ENCODE measurements around the gene ELMO3. TPM values are rescaled to one million over a fixed set of nuclear protein-coding genes. Genes with fewer than 3 reads are reported as not detected.

ELMO3 gene
- total RNA-seq, 2 experiments from 2014 or later = 7.6 to 7.8 TPM

DNA sequence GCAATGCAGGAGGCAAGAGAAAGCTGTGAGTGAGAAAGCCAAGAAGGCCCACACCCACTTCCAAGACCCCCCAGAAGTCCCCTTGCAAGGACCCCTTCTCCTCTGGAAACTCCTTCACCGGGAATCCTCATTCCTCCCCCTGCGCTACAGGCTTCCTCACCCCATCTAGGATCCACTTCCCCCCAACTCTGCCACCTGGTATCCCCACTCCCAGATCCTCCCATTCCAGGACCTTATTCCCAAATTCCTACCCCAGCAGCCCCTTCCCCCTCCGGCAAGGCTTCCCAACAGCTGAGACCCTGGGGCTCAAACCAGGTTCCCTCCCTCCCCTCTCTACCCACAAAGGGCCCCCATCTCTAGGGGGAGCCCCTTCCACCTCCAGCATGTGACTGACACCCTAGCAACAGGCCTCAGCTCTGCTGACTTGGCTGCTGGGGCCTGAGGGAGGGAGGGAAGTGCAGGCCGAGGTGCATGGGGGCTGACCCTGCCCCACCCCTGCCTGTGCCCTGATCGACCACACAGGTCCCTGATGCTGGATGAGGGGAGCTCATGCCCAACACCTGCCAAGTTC, 32.2 kb upstream of the ELMO3 start:
- no peaks in the 10 kb centered on the region for H4K20me1 ChIP-seq (ENCODE audit: insufficient read depth, low read length)
- no peaks in the 10 kb centered on the region for H3K9me3 ChIP-seq (ENCODE audit: low read length)
- CTCF ChIA-PET (ENCODE audit: unreplicated experiment) = no interaction called here
- BruUV-seq (replicated peaks) = no TSS peak
- TF ChIP-seq, protein P1, sequence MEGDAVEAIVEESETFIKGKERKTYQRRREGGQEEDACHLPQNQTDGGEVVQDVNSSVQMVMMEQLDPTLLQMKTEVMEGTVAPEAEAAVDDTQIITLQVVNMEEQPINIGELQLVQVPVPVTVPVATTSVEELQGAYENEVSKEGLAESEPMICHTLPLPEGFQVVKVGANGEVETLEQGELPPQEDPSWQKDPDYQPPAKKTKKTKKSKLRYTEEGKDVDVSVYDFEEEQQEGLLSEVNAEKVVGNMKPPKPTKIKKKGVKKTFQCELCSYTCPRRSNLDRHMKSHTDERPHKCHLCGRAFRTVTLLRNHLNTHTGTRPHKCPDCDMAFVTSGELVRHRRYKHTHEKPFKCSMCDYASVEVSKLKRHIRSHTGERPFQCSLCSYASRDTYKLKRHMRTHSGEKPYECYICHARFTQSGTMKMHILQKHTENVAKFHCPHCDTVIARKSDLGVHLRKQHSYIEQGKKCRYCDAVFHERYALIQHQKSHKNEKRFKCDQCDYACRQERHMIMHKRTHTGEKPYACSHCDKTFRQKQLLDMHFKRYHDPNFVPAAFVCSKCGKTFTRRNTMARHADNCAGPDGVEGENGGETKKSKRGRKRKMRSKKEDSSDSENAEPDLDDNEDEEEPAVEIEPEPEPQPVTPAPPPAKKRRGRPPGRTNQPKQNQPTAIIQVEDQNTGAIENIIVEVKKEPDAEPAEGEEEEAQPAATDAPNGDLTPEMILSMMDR (conservative IDR thresholded peaks at IDR 0.05; ENCODE audit: low read length) = no peak
- TF ChIP-seq EZH2phosphoT487 (IDR thresholded peaks at IDR 0.05; ENCODE audit: borderline replicate concordance, low read depth, low read length) = no peak
- no peak for DNase-seq (ENCODE audit: low spot score)
- no peak overlapping the region for H3K4me2 ChIP-seq (ENCODE audit: low read length)
- H3K36me3 ChIP-seq (ENCODE audit: insufficient read depth, low read length) = no peaks in the 10 kb centered on the region
- H3K27ac ChIP-seq (ENCODE audit: low read depth, low read length, poor library complexity, severe bottlenecking) = no peak overlapping the region
- intact Hi-C loops (cut with micrococcal nuclease; ENCODE audit: unreplicated experiment) = no loop called here
- no peaks in the 10 kb centered on the region for H3K9me2 ChIP-seq (ENCODE audit: insufficient read depth, low read length)
- POLR2A ChIA-PET = no interaction called here
- H2AFZ ChIP-seq (ENCODE audit: low read length) = no peak overlapping the region
- H3K4me3 ChIP-seq (ENCODE audit: low read depth, low read length, poor library complexity, severe bottlenecking) = no peak overlapping the region
- peaks cover 12% of the 10 kb centered on the region for H3K4me1 ChIP-seq (ENCODE audit: insufficient read depth, low read length, poor library complexity, severe bottlenecking)
- no peaks in the 10 kb centered on the region for H3K79me2 ChIP-seq (ENCODE audit: insufficient read depth, low read depth, low read length)

DNA sequence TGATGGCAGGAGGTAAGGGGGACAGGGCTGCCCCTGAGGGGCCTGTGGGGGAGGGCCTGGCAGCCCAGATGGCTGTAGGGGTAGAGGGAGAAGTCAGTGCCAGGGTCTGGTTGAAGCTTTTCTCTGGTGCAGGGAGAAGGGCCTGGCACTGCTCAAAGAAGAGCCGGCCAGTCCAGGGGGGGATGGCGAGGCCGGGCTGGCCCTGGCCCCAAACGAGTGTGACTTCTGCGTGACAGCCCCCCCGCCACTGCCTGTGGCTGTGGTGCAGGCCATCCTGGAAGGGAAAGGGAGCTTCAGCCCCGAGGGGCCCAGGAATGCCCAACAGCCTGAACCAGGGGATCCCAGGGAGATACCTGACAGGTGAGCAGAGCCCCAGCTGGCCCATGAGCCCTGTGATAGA, 31.3 kb upstream of the ELMO3 start:
- no peaks in the 10 kb centered on the region for H3K9me2 ChIP-seq (ENCODE audit: insufficient read depth, low read length)
- no TSS peak for BruUV-seq (replicated peaks)
- H3K9me3 ChIP-seq (ENCODE audit: low read length) = no peaks in the 10 kb centered on the region
- no peaks in the 10 kb centered on the region for H3K36me3 ChIP-seq (ENCODE audit: insufficient read depth, low read length)
- no peak overlapping the region for H3K27ac ChIP-seq (ENCODE audit: low read depth, low read length, poor library complexity, severe bottlenecking)
- H4K20me1 ChIP-seq (ENCODE audit: insufficient read depth, low read length) = no peaks in the 10 kb centered on the region
- no peak overlapping the region for H3K4me2 ChIP-seq (ENCODE audit: low read length)
- POLR2A ChIA-PET = no interaction called here
- TF ChIP-seq, protein P1 (conservative IDR thresholded peaks at IDR 0.05; ENCODE audit: low read length) = no peak
- no peak for TF ChIP-seq EZH2phosphoT487 (IDR thresholded peaks at IDR 0.05; ENCODE audit: borderline replicate concordance, low read depth, low read length)
- no peak for DNase-seq (ENCODE audit: low spot score)
- peaks cover 12% of the 10 kb centered on the region for H3K4me1 ChIP-seq (ENCODE audit: insufficient read depth, low read length, poor library complexity, severe bottlenecking)
- CTCF ChIA-PET (ENCODE audit: unreplicated experiment) = interaction anchor here (1.0 kb wide), 1 partner anchor 9 kb away, joined by 7 read pairs; no protein-coding TSS in a partner anchor
- intact Hi-C loops (cut with micrococcal nuclease; ENCODE audit: unreplicated experiment) = no loop called here
- H3K79me2 ChIP-seq (ENCODE audit: insufficient read depth, low read depth, low read length) = no peaks in the 10 kb centered on the region
- H2AFZ ChIP-seq (ENCODE audit: low read length) = no peak overlapping the region
- no peak overlapping the region for H3K4me3 ChIP-seq (ENCODE audit: low read depth, low read length, poor library complexity, severe bottlenecking)

DNA sequence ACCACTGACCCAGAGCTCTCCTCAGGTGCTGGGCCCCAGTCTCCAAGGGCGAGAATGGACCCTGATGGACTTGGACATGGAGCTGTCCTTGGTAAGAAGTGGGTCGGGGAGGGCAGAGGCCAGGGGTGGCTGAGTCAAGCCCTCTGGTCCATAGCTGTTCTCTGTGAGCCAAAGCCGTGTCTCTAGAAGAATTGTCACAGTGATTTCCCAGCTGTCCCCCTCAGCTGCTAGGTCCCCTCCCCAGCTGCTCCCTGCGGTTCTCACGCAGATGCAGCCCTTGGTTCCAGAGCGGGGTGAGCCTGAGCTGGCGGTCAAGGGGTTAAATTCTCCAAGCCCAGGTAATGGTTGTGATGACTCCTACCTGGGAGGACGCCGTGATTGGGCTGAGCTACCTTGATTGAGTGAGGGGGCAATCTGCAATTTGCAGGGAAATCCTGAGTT, 29.9 kb upstream of the ELMO3 start:
- H3K4me1 ChIP-seq (ENCODE audit: insufficient read depth, low read length, poor library complexity, severe bottlenecking) = peaks cover 17% of the 10 kb centered on the region
- TF ChIP-seq EZH2phosphoT487 (IDR thresholded peaks at IDR 0.05; ENCODE audit: borderline replicate concordance, low read depth, low read length) = no peak
- TF ChIP-seq, protein P1 (conservative IDR thresholded peaks at IDR 0.05; ENCODE audit: low read length) = no peak
- CTCF ChIA-PET (ENCODE audit: unreplicated experiment) = no interaction called here
- H3K4me3 ChIP-seq (ENCODE audit: low read depth, low read length, poor library complexity, severe bottlenecking) = no peak overlapping the region
- no peaks in the 10 kb centered on the region for H3K9me2 ChIP-seq (ENCODE audit: insufficient read depth, low read length)
- no peaks in the 10 kb centered on the region for H4K20me1 ChIP-seq (ENCODE audit: insufficient read depth, low read length)
- H3K27ac ChIP-seq (ENCODE audit: low read depth, low read length, poor library complexity, severe bottlenecking) = no peak overlapping the region
- no peak overlapping the region for H2AFZ ChIP-seq (ENCODE audit: low read length)
- H3K79me2 ChIP-seq (ENCODE audit: insufficient read depth, low read depth, low read length) = no peaks in the 10 kb centered on the region
- intact Hi-C loops (cut with micrococcal nuclease; ENCODE audit: unreplicated experiment) = no loop called here
- H3K4me2 ChIP-seq (ENCODE audit: low read length) = no peak overlapping the region
- no TSS peak for BruUV-seq (replicated peaks)
- H3K36me3 ChIP-seq (ENCODE audit: insufficient read depth, low read length) = no peaks in the 10 kb centered on the region
- no peaks in the 10 kb centered on the region for H3K9me3 ChIP-seq (ENCODE audit: low read length)
- POLR2A ChIA-PET = interaction anchor here (0.6 kb wide), 1 partner anchor 52 kb away, joined by 4 read pairs; no protein-coding TSS in a partner anchor
- DNase-seq (ENCODE audit: low spot score) = no peak
